RWPE1 (cell line): ENCODE measurements around the gene IL1B.

Source experiments
- CTCF ChIA-PET: fragments of 350-600 bp; sonication (Branson Sonifier 250); formaldehyde crosslinking; extraction: SDS; loops from one replicate; lab custom pipeline; 2021; lab: Yijun Ruan, JAX
- POLR2A ChIA-PET: fragments of 400-600 bp; formaldehyde crosslinking; extraction: SDS; loops from one replicate; lab custom pipeline; 2020; ENCODE audit warnings: antibody characterized with exemption; ENCODE audit not compliant: low non-redundant PET; lab: Yijun Ruan, JAX
- DNase-seq: peaks from one replicate; pipeline ENCODE4 v3.0.0; 2012; ENCODE audit warnings: low spot score
- H3K27ac ChIP-seq: fragments of 450-650 bp; 2 replicates; pipeline ENCODE4 v1.5.1; 2017
- CTCF ChIP-seq: fragments of 450-650 bp; conservative IDR thresholded peaks from 2 replicates; pipeline ENCODE4 v1.5.1; 2017; ENCODE audit warnings: low read depth, mild to moderate bottlenecking

The IL1B gene

GRCh38 chr2:112850588-112850987 lies 14.0 kb upstream of the IL1B start:
- ChIA-PET POLR2A (no interaction called here), CTCF (interaction anchor here (0.8 kb wide), 1 partner anchor 196 kb away, joined by 4 read pairs; no protein-coding TSS in a partner anchor)
- H3K27ac ChIP-seq, result no peak overlapping the region
- TF ChIP-seq CTCF, result no peak
- DNase-seq, result no peak

- no peak for DNase-seq
- ChIA-PET POLR2A (no interaction called here), CTCF (no interaction called here)
- no peak overlapping the region for H3K27ac ChIP-seq
- TF ChIP-seq CTCF, result no peak
These were observed 13.4 kb upstream of the IL1B start for GRCh38 chr2:112849956-112850355.

GRCh38 chr2:112848833-112849232 lies 12.3 kb upstream of the IL1B start:
- ChIA-PET POLR2A (no interaction called here), CTCF (no interaction called here)
- DNase-seq, result no peak
- no peak for TF ChIP-seq CTCF
- H3K27ac ChIP-seq, result no peak overlapping the region

- ChIA-PET POLR2A (no interaction called here), CTCF (interaction anchor here (0.6 kb wide), 1 partner anchor 363 kb away, joined by 4 read pairs; no protein-coding TSS in a partner anchor)
- DNase-seq, result no peak
- no peak overlapping the region for H3K27ac ChIP-seq
- TF ChIP-seq CTCF, result no peak
These were observed 9.5 kb upstream of the IL1B start for GRCh38 chr2:112846031-112846430.

GRCh38 chr2:112843836-112844235 lies 7.3 kb upstream of the IL1B start:
- H3K27ac ChIP-seq, result no peak overlapping the region

GRCh38 chr2:112843288-112843687 lies 6.7 kb upstream of the IL1B start:
- TF ChIP-seq CTCF, result no peak
- ChIA-PET CTCF (interaction anchor here (0.6 kb wide), 1 partner anchor 80 kb away, joined by 3 read pairs; no protein-coding TSS in a partner anchor), POLR2A (no interaction called here)
- no peak for DNase-seq
- no peak overlapping the region for H3K27ac ChIP-seq

More at GRCh38 chr2:112843836-112844235, 7.3 kb upstream of the IL1B start:
- ChIA-PET CTCF (interaction anchor here (0.6 kb wide), 1 partner anchor 81 kb away, joined by 3 read pairs; no protein-coding TSS in a partner anchor), POLR2A (no interaction called here)
- DNase-seq, result no peak
- TF ChIP-seq CTCF, result no peak
